ENCODE measurements around the gene DIPK1A.

GRCh38 chr1:93000291-93000690 lies 39.0 kb upstream of the DIPK1A start:
- TF ChIP-seq YY1 (IDR thresholded peaks at IDR 0.05; ENCODE audit: insufficient read depth, insufficient read length) (no peak), ZNF274 (IDR thresholded peaks at IDR 0.05; ENCODE audit: low read depth, low read length) (no peak), SUZ12 (IDR thresholded peaks at IDR 0.05; ENCODE audit: extremely low read depth, insufficient read depth, insufficient read length) (no peak)
